ENCODE results near the gene ERP44.

GRCh38 chr9:100020121-100020795 is 78.5 kb downstream of the ERP44 start:
- TF ChIP-seq CTCF (IDR thresholded peaks at IDR 0.05), result no peak
- TF ChIP-seq EZH2phosphoT487 (IDR thresholded peaks at IDR 0.05), result no peak
- TF ChIP-seq EZH2 (IDR thresholded peaks at IDR 0.05), result no peak
